Urinary bladder (tissue), 4 donors: Measurements from ENCODE around the gene PDE1A. TPM values are rescaled to one million over a fixed set of nuclear protein-coding genes. Genes with fewer than 3 reads are reported as not detected.

Source experiments
- DNase-seq: peaks from one replicate; pipeline ENCODE4 v3.0.0-alpha.2; 2015; ENCODE audit errors: extremely low spot score
- H3K27ac ChIP-seq: one replicate; pipeline ENCODE4 v1.5.1; 2013; ENCODE audit warnings: low read depth, mild to moderate bottlenecking, moderate library complexity
- H3K36me3 ChIP-seq: one replicate; pipeline ENCODE4 v1.6.1; 2013; ENCODE audit warnings: mild to moderate bottlenecking, moderate library complexity; ENCODE audit not compliant: insufficient read depth
- H3K4me1 ChIP-seq: one replicate; pipeline ENCODE4 v1.6.1; 2013; ENCODE audit warnings: mild to moderate bottlenecking, moderate library complexity; ENCODE audit not compliant: insufficient read depth
- H3K4me3 ChIP-seq: one replicate; pipeline ENCODE4 v1.5.1; 2013; ENCODE audit warnings: low read depth, low read length
- WGBS: extraction: QIAGEN DNeasy Blood & Tissue Kit; methylation state at CpG from one replicate; pipeline ENCODE4 v1.1.7; 2013; 5-methylcytosine and 5-hydroxymethylcytosine counted together
- polyA plus RNA-seq: library from polyadenylated mRNA; stranded (reverse); fragments of 200-250 nt; gene quantifications from one replicate; pipeline ENCODE4 v1.2.3, GENCODE V29; 2013
- total RNA-seq: library from RNA; depleted of rRNA; stranded (reverse); fragments of >200 nt; gene quantifications from one replicate; pipeline ENCODE4 v1.2.3, GENCODE V29; 2014
- donor health status: healthy with polysubstance abuse.
- donor health status: healthy.

PDE1A gene
- total and polyA plus RNA-seq, 2 donors, result 17.1 to 49.9 TPM

DNA sequence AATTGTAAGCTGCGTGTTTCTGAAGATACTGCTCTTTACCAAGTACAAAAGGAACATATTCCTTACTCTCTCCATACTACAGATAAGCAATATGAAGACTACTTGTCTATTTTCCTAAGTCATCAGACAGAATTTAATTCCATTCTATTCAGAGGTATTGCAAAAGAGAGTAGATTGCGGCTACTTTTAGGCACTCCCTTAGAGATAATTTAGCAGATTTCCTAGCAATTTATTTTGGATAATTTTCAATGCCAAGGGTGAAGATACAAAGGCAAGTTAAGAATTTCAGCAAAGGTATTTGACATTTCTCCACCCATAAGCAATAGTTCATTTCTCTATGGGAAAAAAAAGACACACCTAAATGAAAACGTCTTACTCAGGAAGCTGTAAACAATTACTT is 161.1 kb downstream of the PDE1A start:
- H3K36me3 ChIP-seq, result no peaks in the 10 kb centered on the region
- no peak overlapping the region for H3K4me3 ChIP-seq
- WGBS, result 89% methylated on average over 3 of the region's 3 CpGs
- no peak for DNase-seq
- no peak overlapping the region for H3K27ac ChIP-seq
- no peaks in the 10 kb centered on the region for H3K4me1 ChIP-seq

DNA sequence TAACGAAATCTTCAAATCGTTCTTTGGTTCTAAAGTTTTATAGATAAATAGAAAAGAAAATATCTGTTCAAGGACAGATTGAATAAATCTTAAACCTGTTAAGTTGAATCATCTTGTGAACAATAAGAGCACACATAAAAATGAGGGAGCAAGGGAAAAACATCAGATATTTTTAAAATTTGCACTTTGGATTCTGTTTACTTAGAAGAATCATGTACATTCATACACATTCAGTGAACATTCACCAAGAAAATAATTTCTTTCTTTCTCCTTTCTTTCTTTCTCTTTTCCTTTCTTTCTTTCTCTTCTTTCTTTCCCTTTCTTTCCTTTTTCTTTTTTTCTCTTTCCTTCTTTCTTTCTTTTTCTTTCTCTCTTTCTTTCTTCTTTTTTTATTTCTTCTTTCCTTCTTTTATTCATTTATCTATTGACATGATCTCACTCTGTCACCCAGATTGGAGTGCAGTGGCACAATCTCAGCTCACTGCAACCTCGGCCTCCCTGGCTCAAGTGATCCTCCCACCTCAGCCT is 164.9 kb downstream of the PDE1A start:
- DNase-seq, result no peak
- Histone ChIP-seq H3K4me3 (no peak overlapping the region), H3K36me3 (no peaks in the 10 kb centered on the region), H3K4me1 (no peaks in the 10 kb centered on the region), H3K27ac (no peak overlapping the region)
- WGBS, result 93% methylated on average over 3 of the region's 3 CpGs

DNA sequence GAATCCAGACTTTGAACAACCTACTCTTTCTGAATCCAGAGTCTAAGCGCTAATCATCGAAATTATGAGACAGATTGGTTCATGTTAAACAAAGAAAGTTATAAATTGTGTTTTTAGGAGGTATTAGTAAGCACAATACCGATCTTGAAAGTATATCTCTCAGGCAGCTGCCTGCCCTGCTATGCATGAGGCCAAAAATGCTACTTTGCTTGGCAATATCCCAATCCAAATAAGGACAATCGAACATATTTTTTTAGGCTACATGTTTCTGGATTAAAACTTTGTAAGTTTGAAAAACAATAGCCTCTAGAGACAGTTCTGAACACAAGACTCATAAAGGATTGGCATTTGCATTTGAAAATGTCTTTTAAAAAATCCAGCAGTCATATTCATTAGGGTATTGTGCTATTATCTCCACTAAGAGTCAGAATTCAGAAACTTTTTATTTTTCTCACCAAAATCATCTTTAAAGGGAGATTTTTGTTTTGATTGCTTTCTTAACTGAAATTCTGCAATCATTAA is 167.1 kb downstream of the PDE1A start:
- 69% methylated on average over 4 of the region's 4 CpGs for WGBS
- H3K36me3 ChIP-seq, result no peaks in the 10 kb centered on the region
- no peak overlapping the region for H3K27ac ChIP-seq
- no peaks in the 10 kb centered on the region for H3K4me1 ChIP-seq
- no peak for DNase-seq
- no peak overlapping the region for H3K4me3 ChIP-seq

DNA sequence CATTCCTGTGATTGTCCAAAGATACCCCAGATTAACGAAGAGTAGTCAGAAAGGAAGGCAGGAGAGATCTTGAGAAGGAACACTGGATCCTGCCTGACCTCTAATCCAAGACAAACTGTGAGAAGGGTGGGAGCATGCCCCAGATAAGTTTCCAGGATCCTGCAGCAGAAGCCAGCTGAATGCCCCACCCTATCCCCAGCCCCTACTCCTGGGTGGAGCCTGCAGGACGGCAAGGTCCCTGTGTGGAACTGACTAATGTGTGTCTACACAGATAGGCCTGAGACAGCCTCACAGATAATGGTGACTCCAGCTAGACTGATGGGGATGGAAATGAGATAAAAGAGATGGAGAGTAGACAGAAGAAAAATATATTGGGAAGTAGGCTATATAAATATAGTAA is 174.3 kb downstream of the PDE1A start:
- WGBS, result 80% methylated on average over 2 of the region's 2 CpGs
- H3K36me3 ChIP-seq, result no peaks in the 10 kb centered on the region
- no peak overlapping the region for H3K4me3 ChIP-seq
- no peak for DNase-seq
- H3K27ac ChIP-seq, result no peak overlapping the region
- no peaks in the 10 kb centered on the region for H3K4me1 ChIP-seq

DNA sequence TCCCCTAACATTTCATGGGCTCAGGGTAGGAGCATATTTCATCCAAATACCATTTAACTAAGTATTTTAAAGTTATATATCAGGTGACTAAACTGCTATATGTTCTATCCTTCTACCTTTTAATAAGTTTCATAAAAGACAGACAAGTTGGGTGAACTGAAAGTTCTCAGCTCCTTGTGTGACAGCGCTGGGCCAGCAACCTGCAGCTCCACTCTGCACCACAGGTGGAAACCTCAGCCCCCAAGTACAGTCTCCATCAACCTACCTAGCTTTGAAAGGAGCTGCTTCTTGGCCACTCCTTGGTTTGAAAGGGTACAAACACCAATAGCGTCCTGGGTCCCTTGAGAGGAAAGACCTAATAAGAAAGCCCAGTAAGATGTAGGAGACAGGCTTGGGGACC is 177.9 kb downstream of the PDE1A start:
- DNase-seq, result no peak
- H3K27ac ChIP-seq, result no peak overlapping the region
- no peaks in the 10 kb centered on the region for H3K4me1 ChIP-seq
- no peaks in the 10 kb centered on the region for H3K36me3 ChIP-seq
- H3K4me3 ChIP-seq, result no peak overlapping the region
- 96% methylated on average over 2 of the region's 2 CpGs for WGBS

DNA sequence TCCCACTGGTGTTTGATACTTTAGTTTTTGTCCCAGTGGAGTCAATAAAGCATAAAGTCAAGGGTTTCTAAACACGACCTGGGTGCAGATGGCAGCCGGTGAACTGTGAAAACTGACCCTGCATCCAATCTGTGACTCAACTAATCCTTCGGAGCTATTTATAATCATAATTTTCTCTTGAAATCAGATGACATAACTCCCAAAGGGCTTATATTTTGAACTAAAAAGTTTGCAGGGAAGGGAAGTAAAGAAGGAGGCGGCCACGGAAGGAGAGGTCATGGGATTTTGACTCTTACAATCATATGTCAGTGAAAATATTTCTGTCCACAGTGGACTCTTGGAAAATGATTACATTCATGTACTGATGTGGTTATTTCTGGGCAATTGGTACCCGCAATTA is 178.5 kb downstream of the PDE1A start:
- no peak for DNase-seq
- Histone ChIP-seq H3K36me3 (no peaks in the 10 kb centered on the region), H3K4me1 (no peaks in the 10 kb centered on the region), H3K4me3 (no peak overlapping the region), H3K27ac (no peak overlapping the region)
- WGBS, result 80% methylated on average over 6 of the region's 6 CpGs

DNA sequence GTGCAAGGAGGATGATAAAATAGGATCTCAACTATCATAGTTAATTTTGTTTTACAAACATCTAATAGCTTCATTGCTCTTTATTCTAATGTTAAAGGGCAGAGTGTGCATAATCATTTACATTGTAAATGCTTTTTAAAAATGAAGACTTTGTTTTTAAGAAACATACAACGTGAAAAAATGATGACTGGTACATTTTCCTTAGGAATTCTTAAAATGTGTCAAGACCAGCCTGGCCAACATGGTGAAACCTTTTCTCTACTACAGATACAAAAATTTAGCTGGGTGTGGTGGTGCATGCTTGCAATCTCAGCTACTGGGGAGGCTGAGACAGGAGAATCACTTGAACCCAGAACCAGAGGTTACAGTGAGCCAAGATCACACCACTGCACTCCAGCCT is 179.0 kb downstream of the PDE1A start:
- WGBS, result 77% methylated on average over 1 of the region's 1 CpG
- no peaks in the 10 kb centered on the region for H3K36me3 ChIP-seq
- no peak overlapping the region for H3K27ac ChIP-seq
- H3K4me3 ChIP-seq, result no peak overlapping the region
- H3K4me1 ChIP-seq, result no peaks in the 10 kb centered on the region
- DNase-seq, result no peak

DNA sequence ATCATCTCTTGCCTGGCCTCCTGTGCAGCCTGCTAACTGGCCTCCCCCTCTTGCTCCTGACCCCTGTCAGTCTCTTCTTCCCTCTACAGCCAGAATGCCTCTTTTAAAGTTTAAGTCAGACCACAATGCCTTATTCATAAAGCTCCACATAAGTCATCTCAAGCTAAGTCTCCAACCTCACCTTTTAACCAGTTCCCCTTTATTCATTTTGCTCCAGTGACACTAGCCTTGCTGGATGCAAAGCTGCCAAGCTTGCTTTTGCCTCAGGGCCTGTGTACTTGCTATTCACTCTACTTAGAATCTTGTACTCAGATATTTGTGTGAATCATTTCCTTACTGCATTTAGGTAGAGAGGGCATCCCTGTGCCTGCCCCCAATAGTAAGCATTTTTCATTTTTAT is 180.9 kb downstream of the PDE1A start:
- no peak overlapping the region for H3K27ac ChIP-seq
- DNase-seq, result no peak
- no peaks in the 10 kb centered on the region for H3K36me3 ChIP-seq
- no peaks in the 10 kb centered on the region for H3K4me1 ChIP-seq
- H3K4me3 ChIP-seq, result no peak overlapping the region

DNA sequence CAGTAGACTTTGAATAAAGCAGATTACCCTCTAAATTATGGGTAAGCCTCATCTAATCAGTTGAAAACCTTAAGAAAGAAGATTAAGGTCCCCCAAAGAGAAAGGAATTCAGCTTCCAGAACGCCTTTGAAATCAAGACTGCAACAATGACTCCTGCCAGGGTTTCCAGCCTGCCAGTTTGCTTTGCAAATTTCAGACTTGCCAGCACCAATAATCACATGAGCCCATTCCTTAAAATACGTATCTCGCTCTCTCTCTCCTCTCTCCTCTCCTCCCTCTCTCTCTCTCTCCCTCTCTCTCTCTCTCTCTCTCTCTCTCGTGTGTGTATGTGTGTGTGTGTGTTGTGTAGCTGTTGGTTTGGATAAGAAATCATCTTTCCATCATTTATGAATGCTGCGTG is 184.2 kb downstream of the PDE1A start:
- DNase-seq, result no peak
- H3K36me3 ChIP-seq, result no peaks in the 10 kb centered on the region
- WGBS, result 59% methylated on average over 5 of the region's 5 CpGs
- H3K4me3 ChIP-seq, result no peak overlapping the region
- no peaks in the 10 kb centered on the region for H3K4me1 ChIP-seq
- H3K27ac ChIP-seq, result no peak overlapping the region

DNA sequence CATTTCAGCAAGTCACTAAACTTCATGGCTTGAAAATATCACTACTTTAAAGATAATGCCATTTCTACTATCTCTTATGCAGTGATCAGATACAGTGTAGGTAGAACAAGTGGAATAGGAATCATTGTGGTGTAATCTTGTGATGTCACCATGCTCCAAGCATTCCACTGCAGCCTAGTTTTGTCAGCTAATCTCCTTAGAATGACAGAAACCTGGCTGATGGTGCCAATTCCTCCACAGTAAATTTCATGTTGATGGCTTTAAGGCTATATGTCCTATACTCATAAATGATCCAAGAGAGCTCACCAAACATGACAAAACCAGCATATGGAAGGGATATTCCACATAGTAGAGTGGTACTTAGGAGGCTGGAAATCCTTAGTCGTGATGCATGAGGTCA is 184.9 kb downstream of the PDE1A start:
- WGBS, result 90% methylated on average over 1 of the region's 1 CpG
- Histone ChIP-seq H3K4me1 (no peaks in the 10 kb centered on the region), H3K27ac (no peak overlapping the region), H3K36me3 (no peaks in the 10 kb centered on the region), H3K4me3 (no peak overlapping the region)
- DNase-seq, result no peak

DNA sequence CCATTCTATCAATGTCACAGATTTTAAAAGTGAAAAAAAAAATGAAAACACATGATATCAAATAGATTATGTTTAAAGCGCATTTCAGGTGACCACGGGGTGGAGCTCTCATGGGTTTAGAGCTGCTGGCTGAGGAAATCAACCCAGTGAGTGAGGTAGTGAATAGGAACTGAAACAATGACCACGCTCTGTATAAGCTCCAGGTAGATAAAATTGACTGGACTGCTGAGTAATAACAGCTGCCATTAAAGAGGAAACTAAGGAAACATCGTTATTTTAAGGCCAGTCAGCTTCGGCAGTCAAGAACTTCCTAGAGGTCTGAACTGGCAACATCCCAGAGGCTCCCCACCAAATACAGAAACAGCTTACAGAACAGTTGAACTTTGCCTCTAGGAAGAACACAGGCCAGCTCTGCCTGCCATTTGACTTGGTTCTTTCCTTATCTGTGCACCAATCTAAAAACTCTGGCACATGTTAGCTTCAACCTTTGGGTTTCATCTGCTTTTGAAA is 185.9 kb downstream of the PDE1A start:
- Histone ChIP-seq H3K36me3 (no peaks in the 10 kb centered on the region), H3K27ac (no peak overlapping the region), H3K4me1 (no peaks in the 10 kb centered on the region), H3K4me3 (no peak overlapping the region)
- no peak for DNase-seq
- 52% methylated on average over 5 of the region's 5 CpGs for WGBS

DNA sequence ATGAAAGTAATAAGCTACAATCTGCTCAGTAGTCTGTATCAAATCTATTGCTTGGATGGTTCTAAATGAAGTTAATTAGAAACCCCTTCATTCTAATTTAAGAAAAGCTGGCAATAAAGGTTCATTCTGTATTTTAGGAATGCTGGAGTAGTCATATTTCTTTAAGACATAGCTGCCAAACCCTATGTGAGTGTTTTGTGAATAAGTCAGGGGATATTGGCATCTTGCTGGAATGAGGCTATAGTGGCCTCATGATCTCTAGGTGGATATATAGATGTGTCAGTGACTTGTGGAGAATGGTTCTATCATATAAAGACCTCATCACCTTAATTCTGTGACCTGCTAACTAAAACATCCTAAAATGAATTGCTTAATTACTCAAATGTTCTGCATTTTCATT is 196.3 kb downstream of the PDE1A start:
- no peaks in the 10 kb centered on the region for H3K4me1 ChIP-seq
- H3K4me3 ChIP-seq, result no peak overlapping the region
- no peak overlapping the region for H3K27ac ChIP-seq
- H3K36me3 ChIP-seq, result no peaks in the 10 kb centered on the region
- DNase-seq, result no peak

DNA sequence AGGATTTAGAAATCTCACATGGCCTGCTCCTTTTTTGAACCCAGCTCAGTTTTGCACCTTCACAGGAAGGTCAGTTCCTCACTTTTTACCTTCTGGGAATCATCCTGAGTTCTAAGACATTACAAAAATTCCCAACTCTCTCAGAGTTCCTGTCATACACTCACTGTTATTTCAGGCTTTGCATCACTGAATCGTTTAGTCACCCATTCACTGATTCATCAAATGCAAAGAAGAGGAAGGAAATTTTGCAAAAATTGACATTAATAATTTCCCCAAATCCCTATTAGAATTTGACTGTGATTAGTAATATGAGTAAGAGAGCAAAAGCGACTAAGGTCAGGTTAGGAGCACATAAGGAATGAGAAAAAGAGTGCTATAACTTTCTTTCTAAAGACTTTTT is 197.5 kb downstream of the PDE1A start:
- 92% methylated on average over 2 of the region's 2 CpGs for WGBS
- no peak for DNase-seq
- no peak overlapping the region for H3K4me3 ChIP-seq
- H3K27ac ChIP-seq, result no peak overlapping the region
- H3K36me3 ChIP-seq, result no peaks in the 10 kb centered on the region
- H3K4me1 ChIP-seq, result no peaks in the 10 kb centered on the region

DNA sequence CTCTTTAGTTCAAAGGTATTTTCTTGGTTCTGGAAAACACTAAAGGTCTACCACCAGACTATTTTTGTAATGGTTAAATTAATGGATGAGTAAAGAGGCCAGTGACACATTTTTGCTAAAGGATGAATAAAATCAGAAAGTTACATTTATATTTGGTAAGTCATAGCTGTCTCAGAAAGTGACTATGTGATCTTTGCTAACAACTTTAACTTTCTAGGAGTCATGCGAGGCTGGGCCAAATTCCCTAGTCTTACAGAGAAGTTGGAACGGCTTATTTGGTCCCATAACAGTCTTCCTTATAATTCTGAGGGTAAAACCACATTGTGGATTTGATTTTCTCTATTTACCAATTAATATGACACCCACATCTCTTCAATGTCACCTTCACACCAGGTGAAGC is 198.1 kb downstream of the PDE1A start:
- Histone ChIP-seq H3K27ac (no peak overlapping the region), H3K36me3 (no peaks in the 10 kb centered on the region), H3K4me1 (no peaks in the 10 kb centered on the region), H3K4me3 (no peak overlapping the region)
- WGBS, result 91% methylated on average over 2 of the region's 2 CpGs
- no peak for DNase-seq

DNA sequence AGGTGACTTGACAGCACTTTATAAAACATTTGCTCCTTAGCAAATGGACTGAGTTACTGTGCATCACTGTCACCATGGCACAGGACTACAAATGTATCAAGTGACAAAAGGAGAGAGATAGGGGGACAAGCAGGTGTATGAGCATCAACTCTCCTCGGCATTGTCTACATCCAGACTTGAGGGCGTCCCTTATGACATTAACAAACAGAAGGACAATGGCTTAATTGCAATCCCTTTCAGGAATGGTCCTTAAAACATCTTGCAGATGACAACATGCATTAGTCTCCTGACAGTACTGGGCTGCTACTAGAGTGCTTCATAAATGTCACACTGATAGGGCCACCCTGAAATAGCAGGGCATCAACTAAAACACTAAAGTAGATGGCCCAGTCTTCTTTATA is 198.8 kb downstream of the PDE1A start:
- H3K4me1 ChIP-seq, result no peaks in the 10 kb centered on the region
- DNase-seq, result no peak
- no peaks in the 10 kb centered on the region for H3K36me3 ChIP-seq
- WGBS, result 44% methylated on average over 2 of the region's 2 CpGs
- H3K4me3 ChIP-seq, result no peak overlapping the region
- no peak overlapping the region for H3K27ac ChIP-seq
